HG03097 (cell line): Measurements from ENCODE around the gene RARS2.

Experiments used
- ATAC-seq: cut with Tn5 transposase; IDR thresholded peaks from one replicate; pipeline ENCODE4 v1.9.1; 2021; ENCODE audit not compliant: unreplicated experiment, low FRiP score

Gene RARS2

GRCh38 chr6:87575423-87575822, 14.4 kb downstream of the RARS2 start:
- ATAC-seq = no peak

- no peak for ATAC-seq
Measured at GRCh38 chr6:87574237-87574804, 15.5 kb downstream of the RARS2 start.

DNA sequence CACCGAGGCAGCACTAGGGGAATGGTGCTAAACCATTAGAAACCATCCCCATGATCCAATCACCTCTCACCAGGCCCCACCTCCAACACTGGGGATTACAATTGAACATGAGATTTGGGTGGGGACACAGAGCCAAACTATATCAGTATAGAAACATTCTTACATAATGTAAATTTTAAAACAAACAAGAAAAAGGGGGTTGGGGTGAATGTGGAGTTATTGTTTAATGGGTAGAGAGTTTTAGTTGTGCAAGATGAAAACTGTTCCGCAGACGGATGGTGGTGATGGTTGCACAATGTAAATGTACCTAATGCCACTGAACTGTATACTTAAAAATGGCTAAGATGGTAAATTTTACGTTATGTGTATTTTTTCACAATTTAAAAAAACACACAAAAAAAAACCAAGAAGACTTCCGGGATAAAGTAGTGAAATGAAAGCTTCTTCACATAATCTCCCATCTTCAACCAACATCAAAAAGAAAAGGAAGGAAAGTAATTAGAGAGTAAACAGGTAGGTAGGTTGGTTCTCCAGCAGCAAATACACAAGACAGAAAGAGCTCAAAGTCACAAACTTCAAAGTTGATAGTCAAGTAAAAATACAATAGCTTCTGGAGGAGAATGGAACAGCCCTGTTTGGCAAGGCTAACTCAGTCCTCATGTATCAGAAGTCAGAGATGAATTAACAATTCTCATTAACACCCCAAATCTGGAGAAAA, 16.3 kb downstream of the RARS2 start:
- ATAC-seq = no peak

DNA sequence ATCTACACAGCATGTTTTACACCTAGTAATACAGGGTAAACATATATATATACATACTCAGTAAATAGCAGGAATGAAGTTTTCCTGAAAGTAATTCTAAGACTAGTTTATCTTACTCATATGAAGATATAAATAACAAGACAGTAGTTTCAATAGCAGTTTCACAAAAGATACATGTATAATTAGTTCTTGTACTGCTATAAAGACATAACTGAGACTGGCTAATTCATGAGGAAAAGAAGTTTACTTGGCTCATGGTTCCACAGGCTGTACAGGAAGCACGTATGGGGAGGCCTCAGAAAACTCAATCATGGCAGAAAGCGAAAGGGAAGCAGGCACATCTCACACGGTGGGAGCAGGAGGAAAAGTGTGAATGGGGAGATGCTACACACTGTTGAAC, 16.9 kb downstream of the RARS2 start:
- ATAC-seq = no peak

GRCh38 chr6:87572021-87572420, 17.8 kb downstream of the RARS2 start:
- no peak for ATAC-seq

- no peak for ATAC-seq
Measured at GRCh38 chr6:87561017-87561416, 28.8 kb downstream of the RARS2 start.

DNA sequence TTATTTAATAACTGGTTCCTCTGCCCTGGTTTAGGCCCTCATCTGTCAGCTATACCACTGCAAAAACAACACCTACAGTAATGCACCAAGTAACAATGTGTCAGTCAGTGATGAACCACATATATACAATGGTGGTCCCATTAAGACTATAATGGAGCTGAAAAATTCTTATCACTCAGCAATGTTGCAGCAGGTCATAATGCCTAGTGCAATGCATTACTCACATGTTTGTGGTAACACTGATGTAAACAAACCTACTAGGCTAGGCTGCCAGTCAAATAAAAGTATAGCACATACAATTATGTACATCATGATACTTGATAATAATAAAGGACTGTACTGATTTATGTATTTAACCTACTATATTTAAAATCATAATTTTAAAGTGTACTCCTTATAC, 31.3 kb downstream of the RARS2 start:
- no peak for ATAC-seq

GRCh38 chr6:87555506-87555905, 34.3 kb downstream of the RARS2 start:
- ATAC-seq = no peak

- ATAC-seq = no peak
Measured at GRCh38 chr6:87553159-87553765, 36.5 kb downstream of the RARS2 start.

GRCh38 chr6:87551799-87552198, 38.0 kb downstream of the RARS2 start:
- ATAC-seq = no peak

GRCh38 chr6:87544474-87544735, 45.4 kb downstream of the RARS2 start:
- ATAC-seq = no peak

- no peak for ATAC-seq
Measured at GRCh38 chr6:87543696-87544473, 45.9 kb downstream of the RARS2 start.

- ATAC-seq = no peak
Measured at GRCh38 chr6:87541744-87542143, 48.0 kb downstream of the RARS2 start.

DNA sequence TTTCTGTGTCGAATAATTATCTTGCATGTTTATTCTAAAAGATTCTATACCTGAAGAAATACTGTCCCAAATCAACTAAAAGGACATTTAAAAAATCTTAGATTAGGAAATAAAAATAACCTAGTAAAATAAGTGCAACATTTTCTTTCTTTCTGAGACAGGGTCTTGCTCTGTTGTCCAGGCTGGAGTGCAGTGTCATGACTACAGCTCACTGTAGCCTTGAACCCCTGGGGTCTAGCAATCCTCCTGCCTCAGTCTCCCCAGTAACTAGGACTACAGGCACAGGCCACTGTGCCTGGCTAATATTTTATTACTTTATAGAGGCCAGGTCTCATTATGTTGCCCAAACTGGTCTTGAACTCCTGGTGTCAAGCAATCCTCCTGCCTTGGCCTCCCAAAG, 48.7 kb downstream of the RARS2 start:
- no peak for ATAC-seq

GRCh38 chr6:87540539-87540938, 49.2 kb downstream of the RARS2 start:
- no peak for ATAC-seq

GRCh38 chr6:87539554-87539953, 50.2 kb downstream of the RARS2 start:
- no peak for ATAC-seq

DNA sequence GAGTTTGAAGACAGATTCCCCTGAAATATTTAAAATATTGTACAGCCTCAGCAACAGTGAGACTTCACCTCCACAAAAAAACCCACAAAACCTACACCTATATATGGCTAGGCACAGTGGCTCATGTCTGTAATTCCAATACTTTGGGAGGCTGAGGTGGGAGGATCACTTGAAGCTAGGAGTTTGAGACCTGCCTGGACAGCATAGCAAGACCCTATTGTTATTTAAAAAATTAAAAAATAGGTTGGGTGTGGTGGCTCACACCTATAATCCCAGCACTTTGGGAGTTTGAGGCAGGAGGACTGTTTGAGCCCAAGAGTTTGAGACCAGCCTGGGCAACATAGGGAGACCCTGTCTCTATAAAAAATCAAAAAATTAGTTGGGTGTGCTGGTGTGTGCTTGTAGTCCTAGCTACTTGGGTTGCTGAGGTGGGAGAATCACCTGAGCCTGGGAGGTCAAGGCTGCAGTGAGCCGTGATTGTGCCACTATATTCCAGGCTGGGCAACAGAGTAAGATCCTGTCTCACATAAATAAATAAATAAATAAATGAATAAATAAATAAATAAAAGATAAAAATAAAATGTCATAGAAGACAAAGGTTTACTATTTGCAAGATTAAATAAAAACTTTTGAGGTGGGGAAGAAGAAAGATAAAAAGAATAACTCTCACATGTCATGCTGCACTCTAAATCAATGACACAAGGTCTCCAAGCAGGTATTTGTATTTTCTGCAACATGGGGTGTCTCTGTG, 51.1 kb downstream of the RARS2 start:
- no peak for ATAC-seq

GRCh38 chr6:87534377-87535047, 55.3 kb downstream of the RARS2 start:
- ATAC-seq = no peak

- no peak for ATAC-seq
Measured at GRCh38 chr6:87529221-87529620, 60.6 kb downstream of the RARS2 start.

GRCh38 chr6:87522686-87523085, 67.1 kb downstream of the RARS2 start:
- no peak for ATAC-seq
